Activated CD8-positive, alpha-beta memory T cell treated with anti-CD3 and anti-CD28 coated beads for 1 hour (primary cell): ENCODE results near the gene SOCS2.
"Not testable (repeated sequence)": the region's sequence is repeated elsewhere in the genome, so short reads cannot be mapped to it uniquely, and the experiment has no call there.

Experiments
- DNase-seq, 2 donors: peaks; one replicate each; pipeline ENCODE4 v3.0.0-alpha.2; 2020; ENCODE audit warnings: low read depth in 1 of 2; ENCODE audit errors: extremely low read depth in 1 of 2

Gene SOCS2, protein sequence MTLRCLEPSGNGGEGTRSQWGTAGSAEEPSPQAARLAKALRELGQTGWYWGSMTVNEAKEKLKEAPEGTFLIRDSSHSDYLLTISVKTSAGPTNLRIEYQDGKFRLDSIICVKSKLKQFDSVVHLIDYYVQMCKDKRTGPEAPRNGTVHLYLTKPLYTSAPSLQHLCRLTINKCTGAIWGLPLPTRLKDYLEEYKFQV

GRCh38 chr12:93571925-93572711, at the start of gene SOCS2:
SOCS2 (plus strand) TSS chr12:93572675; CDS start chr12:93572898, 223 bp downstream.
- peak in 1 of 2 donors; percentile 5 for DNase-seq

DNA sequence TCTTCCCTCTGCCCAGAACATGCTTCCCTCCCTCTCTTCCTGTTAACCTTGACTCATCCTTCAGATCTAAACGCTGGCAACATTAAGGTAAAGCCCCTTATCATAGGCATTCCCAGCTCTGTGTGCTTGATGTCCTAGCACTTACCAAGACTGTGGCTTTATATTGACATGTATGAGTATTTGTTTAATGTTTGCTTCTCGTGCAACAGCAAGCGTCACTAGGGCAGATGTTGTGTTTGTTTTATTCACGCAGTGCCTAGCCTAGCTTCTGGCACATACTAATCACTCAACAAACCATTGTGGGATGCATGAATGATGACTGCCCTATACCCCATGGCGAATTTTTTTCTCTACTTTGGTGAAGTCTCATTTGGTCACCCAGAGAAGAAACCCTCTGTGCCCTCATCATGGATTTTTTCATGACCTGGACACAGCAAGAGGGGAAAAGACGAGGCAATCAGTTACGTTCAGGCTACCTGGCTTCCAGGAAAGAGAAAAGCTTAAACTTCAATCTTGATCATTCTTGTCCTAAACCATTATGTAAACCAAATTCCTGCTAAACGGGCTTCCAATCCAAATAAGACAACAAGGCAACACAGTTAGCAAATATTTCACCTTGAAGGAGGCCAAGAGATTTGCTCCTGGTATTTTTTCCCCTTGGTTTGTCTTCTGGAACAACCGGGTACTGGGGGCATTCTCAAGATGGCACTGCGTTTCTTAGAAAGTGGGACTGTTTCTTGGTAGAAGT, 47.9 kb upstream of the SOCS2 start:
- DNase-seq, result no peak

- DNase-seq, result no peak
Observed at GRCh38 chr12:93526786-93527428, 45.6 kb upstream of the SOCS2 start.

GRCh38 chr12:93530358-93530757, 42.1 kb upstream of the SOCS2 start:
- DNase-seq, result no peak

GRCh38 chr12:93533310-93533709, 39.2 kb upstream of the SOCS2 start:
- DNase-seq, result no peak

- no peak for DNase-seq
Observed at GRCh38 chr12:93536111-93536765, 36.2 kb upstream of the SOCS2 start.

DNA sequence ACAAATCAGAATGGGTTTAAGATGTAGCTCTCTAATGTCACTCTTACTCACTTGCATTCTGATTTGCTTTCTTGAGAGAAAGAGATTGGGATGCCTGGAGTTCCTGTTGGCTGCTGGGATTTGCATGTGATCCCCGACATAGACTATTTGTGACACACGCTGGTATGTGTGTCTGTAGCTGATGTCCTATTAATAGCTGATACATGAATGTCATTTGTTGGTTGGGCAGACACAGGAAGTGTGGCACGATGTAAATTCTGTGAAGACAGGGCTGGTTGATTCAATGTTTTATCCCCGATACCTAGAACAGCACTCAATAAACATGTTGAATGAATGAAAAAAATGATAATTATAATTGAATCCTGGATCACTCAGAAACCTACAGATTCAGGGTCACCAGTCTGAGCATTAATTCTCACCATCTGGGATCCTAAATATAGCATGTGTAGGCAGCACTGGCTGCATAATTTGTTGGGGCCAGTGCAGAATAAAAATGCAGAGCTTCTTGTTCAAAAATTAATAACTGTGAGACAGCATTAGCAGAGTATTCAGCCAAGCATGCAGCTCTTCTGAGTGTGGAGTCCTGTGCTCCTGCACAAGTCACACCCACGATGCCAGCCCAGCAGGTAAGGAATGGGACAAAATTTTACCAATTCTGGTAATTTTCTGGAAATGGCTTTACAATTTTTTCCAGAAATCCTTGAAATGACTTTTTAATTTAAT, 35.5 kb upstream of the SOCS2 start:
- no peak for DNase-seq

- no peak for DNase-seq
Observed at GRCh38 chr12:93537769-93538168, 34.7 kb upstream of the SOCS2 start.

DNA sequence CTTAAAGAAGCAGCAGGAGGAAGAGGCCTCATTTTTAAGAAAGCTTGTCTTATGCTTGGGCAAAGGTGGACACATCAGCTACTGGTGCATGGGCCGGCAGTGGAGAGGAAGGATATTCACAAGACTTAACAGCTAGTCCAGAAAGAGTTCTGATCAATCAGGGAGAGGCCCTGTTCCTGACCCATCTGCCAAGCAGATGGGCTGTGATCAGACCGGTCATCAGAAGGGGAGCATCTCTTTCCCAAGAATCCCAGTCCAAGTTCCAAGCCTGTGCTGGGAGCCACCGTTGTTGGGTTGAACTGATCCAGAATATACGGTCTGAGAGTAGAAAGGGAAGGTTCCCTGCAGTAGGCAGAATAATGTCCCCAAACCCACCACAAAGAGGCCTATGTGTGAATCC, 32.7 kb upstream of the SOCS2 start:
- no peak for DNase-seq

DNA sequence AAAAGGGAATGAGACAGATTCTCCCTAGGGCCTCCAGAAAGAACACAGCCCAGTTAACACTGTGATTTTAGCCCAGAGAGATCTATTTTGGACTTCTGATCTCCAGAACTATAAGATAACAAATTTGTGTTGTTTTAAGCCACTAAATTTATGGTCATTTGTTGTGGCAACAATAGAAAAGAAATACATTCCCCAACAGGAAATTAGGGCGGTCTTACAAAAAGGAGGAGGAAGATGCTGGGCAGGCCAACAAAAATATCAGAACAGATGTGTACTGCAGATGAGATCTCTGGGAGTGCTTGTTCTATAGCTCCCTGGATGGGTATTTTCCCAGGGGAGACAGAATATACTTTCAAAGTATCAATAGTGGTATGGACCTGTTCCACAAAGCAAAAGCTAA, 32.0 kb upstream of the SOCS2 start:
- no peak for DNase-seq

DNA sequence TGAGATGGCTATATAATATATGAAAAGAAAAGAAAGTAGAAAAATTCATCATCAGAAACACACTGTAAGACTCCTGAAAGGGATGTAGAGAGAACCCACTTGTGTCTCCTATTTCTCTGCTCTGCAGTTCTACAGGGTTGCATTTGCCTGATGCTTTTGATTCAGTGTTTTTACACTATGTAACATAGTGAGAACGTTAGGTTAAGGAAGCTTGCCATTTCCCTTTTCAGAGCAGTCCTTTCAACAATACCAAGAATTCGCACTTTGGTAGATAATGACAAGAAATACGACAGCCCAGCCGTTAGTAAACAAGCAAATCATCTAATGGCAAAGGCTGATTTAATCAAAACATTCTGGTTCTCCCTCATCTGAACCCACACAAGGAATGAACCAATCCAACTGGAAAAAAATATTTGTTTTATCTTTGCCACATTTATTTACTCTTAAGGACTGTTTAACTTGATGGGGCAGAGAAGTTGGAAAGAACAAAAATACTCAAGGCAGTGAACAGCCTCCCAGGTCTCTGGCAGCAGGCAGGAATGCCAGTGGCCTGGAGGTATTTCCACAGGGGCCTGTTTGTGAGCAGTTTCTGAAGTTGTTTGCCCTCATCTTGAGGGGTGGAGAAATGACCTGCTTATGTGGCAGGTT, 30.8 kb upstream of the SOCS2 start:
- no peak for DNase-seq

DNA sequence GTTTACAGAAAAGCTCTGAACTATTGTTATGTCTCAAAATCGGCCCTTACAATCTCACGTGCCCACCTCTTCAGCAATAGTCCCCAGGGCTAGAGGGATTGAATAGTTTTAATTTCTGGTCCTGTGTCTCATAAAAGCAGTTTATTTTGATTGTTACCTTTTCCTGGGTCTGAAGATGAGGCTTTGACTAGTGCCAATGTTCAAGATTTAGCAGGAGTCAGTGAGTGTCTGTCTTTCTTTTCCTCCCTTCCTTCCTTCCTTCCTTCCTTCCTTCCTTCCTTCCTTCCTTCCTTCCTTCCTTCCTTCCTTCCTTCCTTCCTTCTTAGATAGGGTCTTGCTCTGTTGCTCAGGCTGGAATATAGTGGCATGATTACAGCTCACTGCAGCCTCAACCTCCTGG, 24.7 kb upstream of the SOCS2 start:
- DNase-seq, result no peak

DNA sequence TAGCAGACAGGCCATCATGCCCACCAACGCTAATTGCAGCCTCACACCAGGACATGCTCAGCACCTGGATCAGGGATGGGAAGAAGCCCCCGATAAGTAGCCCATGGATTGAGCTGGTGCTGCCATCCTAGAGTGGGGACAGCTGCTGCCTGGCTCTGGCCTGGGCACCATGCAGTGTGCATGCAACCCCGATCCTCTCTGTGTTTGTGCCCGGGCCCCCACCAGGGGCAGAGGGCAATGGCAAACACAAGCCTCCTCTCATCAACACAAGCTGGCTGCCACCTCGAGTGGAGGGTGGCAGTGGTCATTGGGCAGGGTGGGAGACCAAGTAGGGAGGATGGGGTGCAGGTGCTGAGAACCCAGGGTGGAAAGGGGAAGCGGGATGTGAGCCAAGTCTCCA, 23.3 kb upstream of the SOCS2 start:
- DNase-seq, result no peak

DNA sequence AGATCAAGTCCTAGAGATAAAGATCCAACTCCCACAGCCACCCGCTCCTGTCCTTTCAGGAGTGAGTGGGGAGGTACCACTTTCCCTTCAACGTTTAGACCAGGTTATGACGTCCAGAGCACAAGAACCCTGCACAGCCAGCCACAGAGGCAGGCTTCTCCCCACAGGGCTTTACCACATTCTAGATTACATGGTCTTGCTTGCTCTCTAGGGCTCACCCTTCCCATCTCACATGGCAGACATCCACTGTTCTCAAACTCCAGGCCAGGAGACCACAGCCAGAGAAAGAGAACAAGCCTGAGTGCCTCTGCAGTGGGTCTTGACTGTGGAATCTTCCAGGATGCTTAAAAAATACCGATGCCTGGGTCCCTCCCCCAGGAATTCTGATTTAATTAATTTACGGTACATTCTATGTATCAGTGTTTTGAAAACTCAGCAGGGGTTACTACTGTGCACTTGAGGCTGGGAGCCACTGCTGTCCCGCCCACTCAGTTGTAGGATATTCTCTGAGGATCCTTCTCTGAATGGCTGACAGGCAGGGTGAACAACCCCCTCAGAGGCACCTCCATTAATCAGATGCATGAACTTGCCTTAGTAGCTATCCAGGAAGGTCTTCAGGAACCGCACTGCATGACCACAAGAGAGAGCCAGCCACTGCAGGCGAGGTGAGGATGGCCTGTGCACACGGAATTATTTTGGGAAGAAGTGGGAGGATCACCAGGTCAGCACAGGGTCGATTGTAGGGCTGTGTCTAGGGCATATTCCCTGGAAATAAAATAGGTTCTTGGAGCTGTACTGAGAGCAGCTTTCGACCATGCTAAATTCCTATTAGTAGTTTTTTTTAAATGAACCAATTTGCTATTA, 21.5 kb upstream of the SOCS2 start:
- DNase-seq, result no peak

- DNase-seq, result no peak
Observed at GRCh38 chr12:93552427-93552826, 20.0 kb upstream of the SOCS2 start.

DNA sequence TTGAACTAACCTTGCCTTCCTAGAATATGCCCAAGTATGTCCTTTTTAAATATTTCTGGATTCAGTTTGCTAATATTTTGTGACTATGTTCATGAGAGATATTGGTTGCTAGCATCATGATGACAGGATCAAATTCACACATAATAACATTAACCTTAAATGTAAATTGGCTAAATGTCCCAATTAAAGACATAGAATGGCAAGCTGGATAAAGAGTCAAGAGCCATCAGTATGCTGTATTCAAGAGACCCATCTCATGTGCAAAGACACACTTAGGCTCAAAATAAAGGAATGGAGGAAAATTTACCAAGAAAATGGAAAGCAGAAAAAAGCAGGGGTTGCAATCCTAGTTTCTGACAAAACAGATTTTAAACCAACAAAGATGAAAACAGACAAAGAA, 14.6 kb upstream of the SOCS2 start:
- DNase-seq, result not testable (repeated sequence)

DNA sequence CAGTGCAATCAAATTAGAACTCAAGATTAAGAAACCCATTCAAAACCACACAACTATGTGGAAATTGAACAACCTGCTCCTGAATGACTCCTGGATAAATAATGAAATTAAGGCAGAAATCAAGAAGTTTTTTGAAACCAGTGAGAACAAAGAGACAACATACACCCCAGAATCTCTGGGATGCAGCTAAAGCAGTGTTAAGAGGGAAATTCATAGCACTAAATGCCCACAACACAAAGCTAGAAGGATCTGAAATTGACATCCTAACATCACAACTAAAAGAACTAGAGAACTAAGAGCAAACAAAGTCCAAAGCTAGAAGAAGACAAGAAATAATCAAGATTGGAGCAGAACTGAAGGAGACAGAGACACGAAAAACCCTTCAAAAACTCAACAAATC, 13.8 kb upstream of the SOCS2 start:
- DNase-seq, result not testable (repeated sequence)

DNA sequence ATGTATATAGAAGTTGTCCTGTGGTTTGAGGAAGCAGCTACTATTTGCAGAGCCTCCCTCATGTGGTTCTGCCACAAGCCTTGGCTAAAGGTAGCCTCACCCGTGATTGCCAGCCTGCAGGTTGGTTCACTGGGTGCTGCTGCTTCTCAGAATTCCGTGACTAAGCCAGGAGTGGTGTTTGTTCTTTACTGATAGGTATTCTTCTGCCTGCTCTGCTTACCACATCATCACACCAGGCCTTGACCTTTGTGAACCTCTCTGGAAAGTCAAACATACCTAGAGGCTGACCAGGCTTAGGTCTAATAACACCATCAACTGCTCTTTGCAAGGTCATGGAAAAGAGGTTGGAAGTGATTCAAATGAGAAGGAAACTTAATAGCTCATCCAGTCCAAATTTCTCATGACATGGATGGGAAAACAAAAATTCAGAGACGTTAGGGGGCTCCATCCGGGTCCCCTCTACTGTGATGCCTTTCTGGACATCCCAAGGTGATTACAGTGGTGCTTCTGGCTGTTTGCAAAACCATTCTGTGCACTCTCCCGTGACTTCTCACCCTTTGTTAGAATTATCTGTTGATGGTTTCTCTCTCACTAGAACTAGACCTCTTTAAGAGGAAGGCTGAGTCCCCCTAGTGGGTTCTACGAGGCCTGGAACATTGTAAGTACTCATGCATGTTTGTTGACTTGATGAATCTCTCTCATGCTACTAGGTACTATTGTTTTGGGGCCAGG, 8.5 kb upstream of the SOCS2 start:
- DNase-seq, result no peak
